AG10803 (cell line): ENCODE data around the gene ZNF219.

ENCODE experiments used
- DNase-seq: peaks from one replicate; pipeline ENCODE4 v3.0.0; 2010; ENCODE audit warnings: low read depth
- H3K4me3 ChIP-seq: 2 replicates; pipeline ENCODE4 v1.5.1; 2011; ENCODE audit warnings: mild to moderate bottlenecking, low read length, control low read depth
- CTCF ChIP-seq: conservative IDR thresholded peaks from 2 replicates; pipeline ENCODE4 v1.5.1; 2011; ENCODE audit warnings: mild to moderate bottlenecking, low read length, control low read depth, inconsistent platforms

ZNF219 gene

GRCh38 chr14:21078726-21079125, 19.7 kb downstream of the ZNF219 start:
- TF ChIP-seq CTCF = no peak
- no peak overlapping the region for H3K4me3 ChIP-seq
- DNase-seq = no peak

GRCh38 chr14:21078287-21078686, 20.2 kb downstream of the ZNF219 start:
- TF ChIP-seq CTCF = no peak
- H3K4me3 ChIP-seq = no peak overlapping the region
- no peak for DNase-seq

GRCh38 chr14:21077672-21078071, 20.8 kb downstream of the ZNF219 start:
- DNase-seq = no peak
- H3K4me3 ChIP-seq = no peak overlapping the region
- no peak for TF ChIP-seq CTCF

GRCh38 chr14:21075719-21076437, 22.6 kb downstream of the ZNF219 start:
- DNase-seq = no peak
- no peak for TF ChIP-seq CTCF
- no peak overlapping the region for H3K4me3 ChIP-seq

GRCh38 chr14:21074398-21075272, 23.8 kb downstream of the ZNF219 start:
- TF ChIP-seq CTCF = no peak
- DNase-seq = no peak
- no peak overlapping the region for H3K4me3 ChIP-seq

DNA sequence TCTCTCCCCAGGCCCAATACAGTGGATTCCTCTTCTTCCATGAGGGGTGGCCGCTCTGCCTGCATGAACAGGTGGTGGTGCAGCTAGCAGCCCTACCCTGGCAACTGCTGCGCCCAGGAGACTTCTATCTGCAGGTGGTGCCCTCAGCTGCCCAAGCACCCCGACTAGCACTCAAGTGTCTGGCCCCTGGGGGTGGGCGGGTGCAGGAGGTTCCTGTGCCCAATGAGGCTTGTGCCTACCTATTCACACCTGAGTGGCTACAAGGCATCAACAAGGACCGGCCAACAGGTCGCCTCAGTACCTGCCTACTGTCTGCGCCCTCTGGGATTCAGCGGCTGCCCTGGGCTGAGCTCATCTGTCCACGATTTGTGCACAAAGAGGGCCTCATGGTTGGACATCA, 24.5 kb downstream of the ZNF219 start:
- no peak overlapping the region for H3K4me3 ChIP-seq
- no peak for TF ChIP-seq CTCF
- DNase-seq = no peak

GRCh38 chr14:21072781-21073339, 25.6 kb downstream of the ZNF219 start:
- TF ChIP-seq CTCF = no peak
- DNase-seq = no peak
- H3K4me3 ChIP-seq = no peak overlapping the region; the same call in 1 of the 2 replicates
